SK-N-SH (cell line): ENCODE measurements around the gene RFPL3. TPM values are rescaled to one million over a fixed set of nuclear protein-coding genes. Genes with fewer than 3 reads are reported as not detected.

ENCODE experiments used
- CTCF ChIA-PET: fragments of 300-600, 350-600 bp; formaldehyde crosslinking; extraction: SDS; loops from one replicate; lab custom pipeline; 2021; lab: Yijun Ruan, JAX
- POLR2A ChIA-PET: fragments of 350-600 bp; sonication (Branson Sonifier 250); formaldehyde crosslinking; extraction: SDS; loops from one replicate; lab custom pipeline; 2020; ENCODE audit warnings: antibody characterized with exemption, inconsistent platforms; lab: Yijun Ruan, JAX
- DNase-seq: peaks from one replicate; pipeline ENCODE4 v3.0.0; 2012
- H2AFZ ChIP-seq: fragments of 200-600 bp; sonication (generic); 2 replicates; pipeline ENCODE4 v1.8.1; 2016; ENCODE audit warnings: antibody characterized with exemption, mild to moderate bottlenecking, low read depth
- H3F3A ChIP-seq: fragments of 200-600 bp; sonication (generic); replicated peaks from 2 replicates; pipeline ENCODE3; 2016; ENCODE audit warnings: antibody characterized with exemption, mild to moderate bottlenecking; ENCODE audit not compliant: insufficient read depth
- H3K27ac ChIP-seq, 2 experiments: fragments of 200-500 bp in 1 of 2; fragments of 200-600 bp in 1 of 2; sonication (Bioruptor generic) in 1 of 2; sonication (generic), shearing (Covaris generic) in 1 of 2; 2 replicates each; pipeline versions ENCODE4 v1.5.1 to v1.6.1; 2014 to 2016; ENCODE audit warnings: low read depth in 2 of 2, inconsistent platforms in 1 of 2, low read length in 1 of 2, mild to moderate bottlenecking in 1 of 2, mixed read lengths in 1 of 2
- H3K27me3 ChIP-seq: fragments of 200-600 bp; sonication (generic), shearing (Covaris generic); 2 replicates; pipeline ENCODE4 v1.6.1; 2016; ENCODE audit warnings: mixed run types; ENCODE audit not compliant: insufficient read depth
- H3K36me3 ChIP-seq, 2 experiments: fragments of 200-500 bp in 1 of 2; fragments of 200-600 bp in 1 of 2; sonication (Bioruptor generic) in 1 of 2; sonication (generic) in 1 of 2; replicated peaks in 1 of 2; 2 replicates each; pipeline versions ENCODE3 to v1.5.1; 2014 to 2016; ENCODE audit warnings: low read length in 1 of 2, mild to moderate bottlenecking in 1 of 2; ENCODE audit not compliant: insufficient read depth in 2 of 2, control insufficient read depth in 1 of 2
- H3K4me1 ChIP-seq, 2 experiments: fragments of 200-500 bp in 1 of 2; fragments of 200-600 bp in 1 of 2; sonication (Bioruptor generic) in 1 of 2; sonication (generic), shearing (Covaris generic) in 1 of 2; 2 replicates each; pipeline versions ENCODE4 v1.5.1 to v1.6.1; 2014 to 2016; ENCODE audit warnings: low read depth in 1 of 2, low read length in 1 of 2, mixed run types in 1 of 2; ENCODE audit not compliant: insufficient read depth in 2 of 2, control insufficient read depth in 1 of 2
- H3K4me2 ChIP-seq: fragments of 200-600 bp; sonication (generic), shearing (Covaris generic); 2 replicates; pipeline ENCODE4 v1.6.1; 2017; ENCODE audit warnings: mixed run types
- H3K4me3 ChIP-seq, 2 experiments: fragments of 200-500 bp in 1 of 2; fragments of 200-600 bp in 1 of 2; sonication (Bioruptor generic) in 1 of 2; sonication (generic), shearing (Covaris generic) in 1 of 2; 2 replicates each; pipeline versions ENCODE4 v1.5.1 to v1.8.1; 2014 to 2016; ENCODE audit warnings: low read depth in 2 of 2, inconsistent platforms in 1 of 2, low read length in 1 of 2, mild to moderate bottlenecking in 1 of 2, mixed read lengths in 1 of 2, moderate library complexity in 1 of 2
- H3K79me2 ChIP-seq: fragments of 200-600 bp; sonication (generic); 2 replicates; pipeline ENCODE4 v1.8.1; 2017; ENCODE audit warnings: mild to moderate bottlenecking; ENCODE audit not compliant: insufficient read depth
- H3K9ac ChIP-seq: fragments of 200-600 bp; sonication (generic); 2 replicates; pipeline ENCODE4 v1.6.1; 2017; ENCODE audit warnings: mixed run types
- H3K9me2 ChIP-seq: fragments of 200-600 bp; sonication (generic); 2 replicates; pipeline ENCODE4 v1.6.1; 2017; ENCODE audit warnings: mixed run types
- H3K9me3 ChIP-seq: fragments of 200-600 bp; sonication (generic); 2 replicates; pipeline ENCODE4 v1.6.1; 2017; ENCODE audit warnings: mixed run types, mild to moderate bottlenecking, moderate library complexity
- H4K20me1 ChIP-seq: fragments of 200-600 bp; sonication (generic); 2 replicates; pipeline ENCODE4 v1.6.1; 2017; ENCODE audit warnings: mild to moderate bottlenecking, mixed run types; ENCODE audit not compliant: insufficient read depth
- EP300 ChIP-seq, 2 experiments: IDR thresholded peaks; 2 replicates each; pipeline versions ENCODE4 v1.4.0 to v1.6.1; 2012; ENCODE audit warnings: borderline replicate concordance in 1 of 2, low read depth in 1 of 2, low read length in 1 of 2
- EZH2phosphoT487 ChIP-seq: fragments of 200-600 bp; sonication (generic); IDR thresholded peaks from 2 replicates; pipeline ENCODE4 v1.6.1; 2017; ENCODE audit warnings: low read depth, mixed run types, mild to moderate bottlenecking, antibody characterized with exemption, moderate library complexity, borderline replicate concordance
- FOXM1 ChIP-seq: IDR thresholded peaks from 2 replicates; pipeline ENCODE4 v1.4.0; 2012; ENCODE audit warnings: low read depth, mild to moderate bottlenecking
- GABPA ChIP-seq: IDR thresholded peaks from 2 replicates; pipeline ENCODE4 v1.4.0; 2012; ENCODE audit warnings: low read depth, mild to moderate bottlenecking
- GATA2 ChIP-seq: sonication (generic); formaldehyde crosslinking; IDR thresholded peaks from 2 replicates; pipeline ENCODE4 v1.5.0; 2020; ENCODE audit warnings: mild to moderate bottlenecking, missing genetic modification reagents
- JUND ChIP-seq: IDR thresholded peaks from 2 replicates; pipeline ENCODE4 v1.4.0; 2012
- NRF1 ChIP-seq: IDR thresholded peaks from 2 replicates; pipeline ENCODE4 v1.6.1; 2012; ENCODE audit warnings: low read depth, mild to moderate bottlenecking, low read length
- PBX3 ChIP-seq: IDR thresholded peaks from 2 replicates; pipeline ENCODE4; 2012
- POLR2AphosphoS5 ChIP-seq: IDR thresholded peaks from 2 replicates; pipeline ENCODE4 v1.6.1; 2012; ENCODE audit warnings: low read depth, low read length
- RAD21 ChIP-seq: IDR thresholded peaks from 2 replicates; pipeline ENCODE4 v1.6.1; 2012; ENCODE audit warnings: mild to moderate bottlenecking, low read length
- RCOR1 ChIP-seq: fragments of 150-350 bp; IDR thresholded peaks from 2 replicates; pipeline ENCODE4 v1.6.1; 2017; ENCODE audit warnings: antibody characterized with exemption, low read length
- RXRA ChIP-seq: IDR thresholded peaks from 2 replicates; pipeline ENCODE4 v1.4.0; 2012; ENCODE audit warnings: low read depth, mild to moderate bottlenecking, borderline replicate concordance
- SIN3A ChIP-seq: IDR thresholded peaks from 2 replicates; pipeline ENCODE4 v1.6.1; 2012; ENCODE audit warnings: low read depth, mild to moderate bottlenecking, low read length, moderate library complexity, borderline replicate concordance
- SMC3 ChIP-seq: IDR thresholded peaks from 2 replicates; pipeline ENCODE4 v1.6.1; 2012; ENCODE audit warnings: low read depth, low read length, improper control_type of control experiment
- TAF1 ChIP-seq: IDR thresholded peaks from 2 replicates; pipeline ENCODE4 v1.6.1; 2012; ENCODE audit warnings: low read depth, mild to moderate bottlenecking, low read length, moderate library complexity, borderline replicate concordance
- TCF12 ChIP-seq: IDR thresholded peaks from 2 replicates; pipeline ENCODE4 v1.4.0; 2012
- USF1 ChIP-seq: IDR thresholded peaks from 2 replicates; pipeline ENCODE4 v1.4.0; 2012; ENCODE audit warnings: low read depth, borderline replicate concordance
- WGBS: methylation state at CpG from one replicate; pipeline ENCODE4 v1.1.6; 2017; ENCODE audit warnings: low lambda C conversion rate; 5-methylcytosine and 5-hydroxymethylcytosine counted together
- polyA plus RNA-seq, 3 experiments: library from polyadenylated mRNA; depleted of rRNA; stranded (reverse); fragments of >200 nt; gene quantifications; 2 replicates each; pipeline ENCODE4 v1.2.3, GENCODE V29; 2012
- TF ChIP-seq, protein P1 (sequence below): IDR thresholded peaks from 2 replicates; pipeline ENCODE4 v1.4.0; 2012; ENCODE audit warnings: low read depth
- TF ChIP-seq, protein P2 (sequence below): fragments of 200-600 bp; sonication (generic); IDR thresholded peaks from 2 replicates; pipeline ENCODE4 v1.6.1; 2017; ENCODE audit warnings: antibody characterized with exemption, mild to moderate bottlenecking, moderate library complexity

Gene RFPL3
- polyA plus RNA-seq, 1 of the 3 experiments (the other 2 are of a cell fraction): not detected

DNA sequence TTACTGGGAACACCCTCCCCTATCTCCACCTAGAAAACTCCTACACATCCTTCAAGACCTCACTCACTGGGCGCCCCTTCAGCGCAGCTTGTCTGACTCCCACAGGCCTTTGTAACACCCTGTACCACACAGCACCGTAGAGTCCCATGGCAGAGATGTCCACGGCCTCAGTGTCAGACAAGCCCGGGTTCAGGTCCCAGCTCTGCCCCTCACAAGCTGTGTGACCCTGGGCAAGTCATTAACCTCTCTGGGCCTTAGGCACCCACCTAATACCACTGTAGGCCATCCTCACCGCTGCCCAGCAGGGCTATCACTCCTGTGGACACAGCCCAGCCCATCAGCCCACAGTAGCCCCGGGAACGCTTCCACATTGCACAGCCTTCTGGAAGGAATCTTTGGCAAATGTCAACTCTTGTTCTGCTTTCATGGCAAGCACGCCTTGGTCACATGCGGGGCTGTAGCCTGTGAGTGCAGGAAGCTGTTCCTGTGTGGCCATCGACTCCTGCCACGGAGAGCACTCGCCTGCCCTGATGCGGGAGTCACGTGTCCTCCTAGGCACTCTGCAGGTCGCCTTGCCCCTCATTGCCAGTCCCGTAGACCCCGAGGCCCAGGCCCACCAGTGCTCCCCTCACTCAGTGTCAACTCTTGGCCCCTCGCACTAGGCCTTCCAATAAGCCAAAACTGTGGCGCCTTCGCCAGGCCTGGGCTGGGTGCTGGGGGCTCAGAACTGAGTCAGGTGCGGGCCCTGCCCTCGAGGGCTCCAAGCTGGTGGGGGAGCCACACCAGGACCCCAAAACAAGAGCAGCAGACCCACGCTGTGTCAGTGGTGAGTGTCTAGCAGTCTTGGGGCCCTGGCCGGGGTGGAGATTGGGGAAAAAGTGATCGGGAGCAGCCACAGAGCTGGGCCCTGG lies 32.9 kb upstream of the RFPL3 start:
- Histone ChIP-seq H3F3A (no peaks in the 10 kb centered on the region), H2AFZ (no peak overlapping the region)
- TF ChIP-seq NRF1 (no peak), TCF12 (no peak)
- TF ChIP-seq, protein P1, sequence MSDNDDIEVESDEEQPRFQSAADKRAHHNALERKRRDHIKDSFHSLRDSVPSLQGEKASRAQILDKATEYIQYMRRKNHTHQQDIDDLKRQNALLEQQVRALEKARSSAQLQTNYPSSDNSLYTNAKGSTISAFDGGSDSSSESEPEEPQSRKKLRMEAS: no peak
- TF ChIP-seq, all 33 proteins: peak for 0
- H3K36me3 ChIP-seq: no peaks in the 10 kb centered on the region
- POLR2A ChIA-PET: no interaction called here
- 78% methylated on average over 24 of the region's 26 CpGs for WGBS
- H3K4me3 ChIP-seq: no peak overlapping the region
- H3K4me2 ChIP-seq: no peak overlapping the region
- no peaks in the 10 kb centered on the region for H3K9me3 ChIP-seq
- no peaks in the 10 kb centered on the region for H3K79me2 ChIP-seq
- CTCF ChIA-PET: interaction anchor here (1.1 kb wide), 1 partner anchor 123 kb away, joined by 4 read pairs; no protein-coding TSS in a partner anchor
- no peaks in the 10 kb centered on the region for H4K20me1 ChIP-seq
- H3K4me1 ChIP-seq: peaks cover 0 to 12% of the 10 kb centered on the region in 2 experiments; a peak in 1 of 4 replicates
- no peak for DNase-seq
- H3K27me3 ChIP-seq: no peaks in the 10 kb centered on the region
- no peaks in the 10 kb centered on the region for H3K9me2 ChIP-seq
- H3K9ac ChIP-seq: no peak overlapping the region
- H3K27ac ChIP-seq: no peak overlapping the region; a peak in 1 of 4 replicates

DNA sequence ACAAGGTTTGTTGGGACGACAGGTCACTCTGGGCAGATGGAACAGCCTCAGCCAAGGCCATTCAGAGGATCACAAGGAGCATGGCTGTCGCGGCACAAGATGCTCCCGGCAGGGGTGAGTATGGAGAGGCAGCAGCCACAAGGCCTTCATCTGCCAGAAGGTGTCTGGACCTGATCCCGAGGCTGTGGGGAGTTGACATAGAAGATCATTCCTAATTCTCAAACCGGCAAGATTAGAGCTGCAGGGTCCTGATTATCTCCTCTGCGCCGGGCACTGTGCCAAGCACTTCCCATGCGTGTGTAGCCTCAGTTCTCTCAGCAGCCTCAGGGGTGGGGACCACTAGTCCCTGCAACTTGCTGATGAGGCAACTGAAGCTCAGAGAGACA lies 32.3 kb upstream of the RFPL3 start:
- Histone ChIP-seq H3K4me2 (no peak overlapping the region), H3K4me1 (peaks cover 0 to 12% of the 10 kb centered on the region in 2 experiments; a peak in 1 of 4 replicates), H3K36me3 (no peaks in the 10 kb centered on the region), H3K9ac (no peak overlapping the region), H3K27me3 (no peaks in the 10 kb centered on the region), H3K9me3 (no peaks in the 10 kb centered on the region), H2AFZ (no peak overlapping the region), H3K27ac (no peak overlapping the region; a peak in 1 of 4 replicates), H3K9me2 (no peaks in the 10 kb centered on the region), H3F3A (no peaks in the 10 kb centered on the region), H3K79me2 (no peaks in the 10 kb centered on the region), H3K4me3 (no peak overlapping the region), H4K20me1 (no peaks in the 10 kb centered on the region)
- 39% methylated on average over 4 of the region's 9 CpGs for WGBS
- ChIA-PET CTCF (interaction anchor here (1.1 kb wide), 1 partner anchor 123 kb away, joined by 4 read pairs; no protein-coding TSS in a partner anchor), POLR2A (no interaction called here)
- DNase-seq: peak; percentile 78
- TF ChIP-seq POLR2AphosphoS5 (no peak), RXRA (no peak), EZH2phosphoT487 (no peak), TAF1 (no peak), RAD21 (no peak), PBX3 (no peak), USF1 (no peak), GATA2 (CRISPR knock-in tag) (no peak), RCOR1 (no peak), SIN3A (no peak), FOXM1 (no peak), SMC3 (no peak), NRF1 (no peak), GABPA (no peak), EP300 (IDR thresholded peaks at IDR 0.05; ENCODE audit: borderline replicate concordance in 1 of 2, low read depth in 1 of 2, low read length in 1 of 2) (no peak), JUND (no peak)
- TF ChIP-seq, protein P2, sequence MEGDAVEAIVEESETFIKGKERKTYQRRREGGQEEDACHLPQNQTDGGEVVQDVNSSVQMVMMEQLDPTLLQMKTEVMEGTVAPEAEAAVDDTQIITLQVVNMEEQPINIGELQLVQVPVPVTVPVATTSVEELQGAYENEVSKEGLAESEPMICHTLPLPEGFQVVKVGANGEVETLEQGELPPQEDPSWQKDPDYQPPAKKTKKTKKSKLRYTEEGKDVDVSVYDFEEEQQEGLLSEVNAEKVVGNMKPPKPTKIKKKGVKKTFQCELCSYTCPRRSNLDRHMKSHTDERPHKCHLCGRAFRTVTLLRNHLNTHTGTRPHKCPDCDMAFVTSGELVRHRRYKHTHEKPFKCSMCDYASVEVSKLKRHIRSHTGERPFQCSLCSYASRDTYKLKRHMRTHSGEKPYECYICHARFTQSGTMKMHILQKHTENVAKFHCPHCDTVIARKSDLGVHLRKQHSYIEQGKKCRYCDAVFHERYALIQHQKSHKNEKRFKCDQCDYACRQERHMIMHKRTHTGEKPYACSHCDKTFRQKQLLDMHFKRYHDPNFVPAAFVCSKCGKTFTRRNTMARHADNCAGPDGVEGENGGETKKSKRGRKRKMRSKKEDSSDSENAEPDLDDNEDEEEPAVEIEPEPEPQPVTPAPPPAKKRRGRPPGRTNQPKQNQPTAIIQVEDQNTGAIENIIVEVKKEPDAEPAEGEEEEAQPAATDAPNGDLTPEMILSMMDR: no peak
